ENCODE results near the gene MSI2.
"Not testable (repeated sequence)": the region's sequence is repeated elsewhere in the genome, so short reads cannot be mapped to it uniquely, and the experiment has no call there.

The MSI2 gene

GRCh38 chr17:57289130-57289529 is 32.8 kb downstream of the MSI2 start:
- H3K27ac ChIP-seq (ENCODE audit: low read length): no peak overlapping the region

GRCh38 chr17:57289613-57290012 is 33.3 kb downstream of the MSI2 start:
- no peak for DNase-seq (ENCODE audit: low read depth, low spot score)
- Histone ChIP-seq H3K4me1 (ENCODE audit: control insufficient read depth, insufficient read depth, low read length) (peaks cover 7% of the 10 kb centered on the region), H3K9me3 (ENCODE audit: control insufficient read depth, insufficient read depth, low read length) (no peaks in the 10 kb centered on the region), H3K27me3 (ENCODE audit: control insufficient read depth, insufficient read depth, low read length) (no peaks in the 10 kb centered on the region), H3K27ac (ENCODE audit: low read length) (no peak overlapping the region), H3K4me3 (ENCODE audit: low read length) (no peak overlapping the region), H3K36me3 (ENCODE audit: control insufficient read depth, insufficient read depth, low read length) (no peaks in the 10 kb centered on the region)
- no CpG with 5 or more reads among the region's 8 CpGs for WGBS (ENCODE audit: insufficient coverage, insufficient read length)

More at GRCh38 chr17:57289130-57289529, 32.8 kb downstream of the MSI2 start:
- no CpG with 5 or more reads among the region's 5 CpGs for WGBS (ENCODE audit: insufficient coverage, insufficient read length)
- Histone ChIP-seq H3K9me3 (ENCODE audit: control insufficient read depth, insufficient read depth, low read length) (no peaks in the 10 kb centered on the region), H3K27me3 (ENCODE audit: control insufficient read depth, insufficient read depth, low read length) (no peaks in the 10 kb centered on the region), H3K4me1 (ENCODE audit: control insufficient read depth, insufficient read depth, low read length) (peaks cover 7% of the 10 kb centered on the region), H3K4me3 (ENCODE audit: low read length) (no peak overlapping the region), H3K36me3 (ENCODE audit: control insufficient read depth, insufficient read depth, low read length) (no peaks in the 10 kb centered on the region)
- DNase-seq (ENCODE audit: low read depth, low spot score): no peak

- Histone ChIP-seq H3K27me3 (ENCODE audit: control insufficient read depth, insufficient read depth, low read length) (no peaks in the 10 kb centered on the region), H3K27ac (ENCODE audit: low read length) (no peak overlapping the region), H3K36me3 (ENCODE audit: control insufficient read depth, insufficient read depth, low read length) (no peaks in the 10 kb centered on the region), H3K4me1 (ENCODE audit: control insufficient read depth, insufficient read depth, low read length) (peaks cover 11% of the 10 kb centered on the region), H3K4me3 (ENCODE audit: low read length) (no peak overlapping the region), H3K9me3 (ENCODE audit: control insufficient read depth, insufficient read depth, low read length) (no peaks in the 10 kb centered on the region)
- no peak for DNase-seq (ENCODE audit: low read depth, low spot score)
- WGBS (ENCODE audit: insufficient coverage, insufficient read length): no CpG with 5 or more reads among the region's 10 CpGs
Observed at GRCh38 chr17:57290981-57291380, 34.7 kb downstream of the MSI2 start.

- WGBS (ENCODE audit: insufficient coverage, insufficient read length): no CpG with 5 or more reads among the region's 5 CpGs
- no peak for DNase-seq (ENCODE audit: low read depth, low spot score)
- H3K27ac ChIP-seq (ENCODE audit: low read length): no peak overlapping the region
- H3K4me1 ChIP-seq (ENCODE audit: control insufficient read depth, insufficient read depth, low read length): peaks cover 8% of the 10 kb centered on the region
- no peaks in the 10 kb centered on the region for H3K36me3 ChIP-seq (ENCODE audit: control insufficient read depth, insufficient read depth, low read length)
- H3K9me3 ChIP-seq (ENCODE audit: control insufficient read depth, insufficient read depth, low read length): no peaks in the 10 kb centered on the region
- no peaks in the 10 kb centered on the region for H3K27me3 ChIP-seq (ENCODE audit: control insufficient read depth, insufficient read depth, low read length)
- H3K4me3 ChIP-seq (ENCODE audit: low read length): no peak overlapping the region
Observed at GRCh38 chr17:57292091-57292490, 35.8 kb downstream of the MSI2 start.

- Histone ChIP-seq H3K36me3 (ENCODE audit: control insufficient read depth, insufficient read depth, low read length) (no peaks in the 10 kb centered on the region), H3K9me3 (ENCODE audit: control insufficient read depth, insufficient read depth, low read length) (no peaks in the 10 kb centered on the region), H3K27me3 (ENCODE audit: control insufficient read depth, insufficient read depth, low read length) (no peaks in the 10 kb centered on the region), H3K4me1 (ENCODE audit: control insufficient read depth, insufficient read depth, low read length) (peaks cover 8% of the 10 kb centered on the region), H3K27ac (ENCODE audit: low read length) (no peak overlapping the region), H3K4me3 (ENCODE audit: low read length) (no peak overlapping the region)
- no peak for DNase-seq (ENCODE audit: low read depth, low spot score)
- WGBS (ENCODE audit: insufficient coverage, insufficient read length): no CpG with 5 or more reads among the region's 10 CpGs
Observed at GRCh38 chr17:57293077-57293476, 36.8 kb downstream of the MSI2 start.

- H3K27me3 ChIP-seq (ENCODE audit: control insufficient read depth, insufficient read depth, low read length): no peaks in the 10 kb centered on the region
- no peak for DNase-seq (ENCODE audit: low read depth, low spot score)
- H3K36me3 ChIP-seq (ENCODE audit: control insufficient read depth, insufficient read depth, low read length): no peaks in the 10 kb centered on the region
- peaks cover 8% of the 10 kb centered on the region for H3K4me1 ChIP-seq (ENCODE audit: control insufficient read depth, insufficient read depth, low read length)
- H3K4me3 ChIP-seq (ENCODE audit: low read length): no peak overlapping the region
- no peaks in the 10 kb centered on the region for H3K9me3 ChIP-seq (ENCODE audit: control insufficient read depth, insufficient read depth, low read length)
- WGBS (ENCODE audit: insufficient coverage, insufficient read length): no CpG with 5 or more reads among the region's 7 CpGs
- H3K27ac ChIP-seq (ENCODE audit: low read length): no peak overlapping the region
Observed at GRCh38 chr17:57294101-57294500, 37.8 kb downstream of the MSI2 start.

GRCh38 chr17:57294629-57295501 is 38.5 kb downstream of the MSI2 start:
- H3K27me3 ChIP-seq (ENCODE audit: control insufficient read depth, insufficient read depth, low read length): no peaks in the 10 kb centered on the region
- no peak for DNase-seq (ENCODE audit: low read depth, low spot score)
- H3K9me3 ChIP-seq (ENCODE audit: control insufficient read depth, insufficient read depth, low read length): no peaks in the 10 kb centered on the region
- peaks cover 8% of the 10 kb centered on the region for H3K4me1 ChIP-seq (ENCODE audit: control insufficient read depth, insufficient read depth, low read length)
- H3K36me3 ChIP-seq (ENCODE audit: control insufficient read depth, insufficient read depth, low read length): no peaks in the 10 kb centered on the region
- no CpG with 5 or more reads among the region's 10 CpGs for WGBS (ENCODE audit: insufficient coverage, insufficient read length)
- H3K4me3 ChIP-seq (ENCODE audit: low read length): no peak overlapping the region
- no peak overlapping the region for H3K27ac ChIP-seq (ENCODE audit: low read length)

- no peaks in the 10 kb centered on the region for H3K9me3 ChIP-seq (ENCODE audit: control insufficient read depth, insufficient read depth, low read length)
- no peak overlapping the region for H3K4me3 ChIP-seq (ENCODE audit: low read length)
- no peak overlapping the region for H3K27ac ChIP-seq (ENCODE audit: low read length)
- no peak for DNase-seq (ENCODE audit: low read depth, low spot score)
- no peaks in the 10 kb centered on the region for H3K36me3 ChIP-seq (ENCODE audit: control insufficient read depth, insufficient read depth, low read length)
- H3K4me1 ChIP-seq (ENCODE audit: control insufficient read depth, insufficient read depth, low read length): peaks cover 8% of the 10 kb centered on the region
- WGBS (ENCODE audit: insufficient coverage, insufficient read length): no CpG with 5 or more reads among the region's 5 CpGs
- H3K27me3 ChIP-seq (ENCODE audit: control insufficient read depth, insufficient read depth, low read length): no peaks in the 10 kb centered on the region
Observed at GRCh38 chr17:57295526-57296023, 39.3 kb downstream of the MSI2 start.

- WGBS (ENCODE audit: insufficient coverage, insufficient read length): no CpG with 5 or more reads among the region's 4 CpGs
- Histone ChIP-seq H3K9me3 (ENCODE audit: control insufficient read depth, insufficient read depth, low read length) (no peaks in the 10 kb centered on the region), H3K4me3 (ENCODE audit: low read length) (no peak overlapping the region), H3K27ac (ENCODE audit: low read length) (no peak overlapping the region), H3K36me3 (ENCODE audit: control insufficient read depth, insufficient read depth, low read length) (no peaks in the 10 kb centered on the region), H3K27me3 (ENCODE audit: control insufficient read depth, insufficient read depth, low read length) (no peaks in the 10 kb centered on the region), H3K4me1 (ENCODE audit: control insufficient read depth, insufficient read depth, low read length) (peaks cover 8% of the 10 kb centered on the region)
- no peak for DNase-seq (ENCODE audit: low read depth, low spot score)
Observed at GRCh38 chr17:57296231-57296630, 39.9 kb downstream of the MSI2 start.

- Histone ChIP-seq H3K9me3 (ENCODE audit: control insufficient read depth, insufficient read depth, low read length) (no peaks in the 10 kb centered on the region), H3K4me3 (ENCODE audit: low read length) (no peak overlapping the region), H3K4me1 (ENCODE audit: control insufficient read depth, insufficient read depth, low read length) (peaks cover 7% of the 10 kb centered on the region), H3K27me3 (ENCODE audit: control insufficient read depth, insufficient read depth, low read length) (no peaks in the 10 kb centered on the region), H3K36me3 (ENCODE audit: control insufficient read depth, insufficient read depth, low read length) (no peaks in the 10 kb centered on the region), H3K27ac (ENCODE audit: low read length) (no peak overlapping the region)
- whole genome bisulfite sequencing (ENCODE audit: insufficient coverage, insufficient read length): no CpG with 5 or more reads among the region's 7 CpGs
- no peak for DNase-seq (ENCODE audit: low read depth, low spot score)
Observed at GRCh38 chr17:57299176-57299575, 42.9 kb downstream of the MSI2 start.

GRCh38 chr17:57300592-57300991 is 44.3 kb downstream of the MSI2 start:
- no CpG with 5 or more reads among the region's 7 CpGs for WGBS (ENCODE audit: insufficient coverage, insufficient read length)
- H3K36me3 ChIP-seq (ENCODE audit: control insufficient read depth, insufficient read depth, low read length); DNase-seq (ENCODE audit: low read depth, low spot score); H3K27ac ChIP-seq (ENCODE audit: low read length); H3K4me3 ChIP-seq (ENCODE audit: low read length); H3K4me1 ChIP-seq (ENCODE audit: control insufficient read depth, insufficient read depth, low read length); H3K27me3 ChIP-seq (ENCODE audit: control insufficient read depth, insufficient read depth, low read length); H3K9me3 ChIP-seq (ENCODE audit: control insufficient read depth, insufficient read depth, low read length): not testable (repeated sequence)
